GM21723 (cell line): ENCODE measurements around the gene CDH22.

ENCODE experiments used
- ATAC-seq: cut with Tn5 transposase; IDR thresholded peaks from one replicate; pipeline ENCODE4 v1.9.1; 2021; ENCODE audit warnings: mild to moderate bottlenecking, moderate library complexity; ENCODE audit not compliant: unreplicated experiment

The CDH22 gene

DNA sequence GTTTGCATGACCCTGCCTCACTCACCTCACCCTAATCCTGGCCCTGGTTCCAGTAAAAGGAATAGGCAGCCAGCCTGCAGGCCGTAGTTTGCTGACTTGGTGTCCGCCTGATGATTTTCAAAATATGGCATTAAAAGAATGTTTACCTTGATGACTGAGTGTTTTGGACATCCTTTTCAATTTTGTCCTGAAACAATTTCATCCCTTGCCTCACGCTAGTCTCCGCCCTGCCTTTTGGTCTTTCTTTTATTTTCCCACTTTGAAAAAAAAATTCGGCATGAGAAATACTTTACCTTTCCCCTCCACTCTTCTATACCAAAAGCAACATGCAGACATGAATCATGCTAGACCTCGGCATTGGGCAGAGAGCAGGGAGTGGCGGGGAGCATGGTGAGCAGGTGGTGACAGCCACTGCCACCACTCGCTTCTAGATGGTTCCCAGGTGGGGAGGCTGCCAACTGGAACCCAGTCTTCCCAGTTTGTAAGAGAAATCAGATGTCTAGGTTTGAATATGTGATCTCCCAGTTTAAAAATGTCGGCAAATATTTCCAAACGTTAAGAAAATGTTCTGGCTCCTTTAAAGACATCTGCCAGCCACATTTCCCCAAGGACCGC lies 180.8 kb downstream of the CDH22 start:
- no peak for ATAC-seq

DNA sequence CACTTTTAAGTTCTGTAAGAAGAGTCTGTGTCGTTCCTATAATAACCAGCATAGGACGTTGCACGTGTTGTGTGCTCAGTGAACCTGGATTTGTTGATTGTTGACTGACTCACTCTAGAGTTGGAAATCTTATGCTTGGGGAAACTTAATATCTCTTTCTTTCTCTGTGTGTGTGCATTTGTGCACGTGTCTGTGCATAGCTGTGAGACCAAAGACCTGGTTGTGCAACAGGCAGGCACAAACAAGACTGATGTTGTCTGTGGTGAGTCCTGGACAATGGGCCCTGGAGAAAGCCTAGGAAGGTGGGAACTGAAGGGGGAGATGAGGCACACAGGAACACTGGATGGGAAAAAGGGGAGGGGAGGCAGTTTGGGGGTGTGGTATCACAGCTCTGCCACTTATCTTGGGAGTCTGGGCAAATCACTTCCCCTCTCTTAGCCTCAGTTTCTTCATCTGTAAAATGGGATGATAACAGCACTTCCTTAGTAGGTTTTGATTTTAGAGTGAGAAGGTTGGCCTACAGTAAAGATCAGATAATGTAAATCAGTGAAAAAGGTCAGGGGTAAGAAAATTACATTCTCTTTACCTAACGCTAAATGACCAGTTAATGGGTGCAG lies 181.8 kb downstream of the CDH22 start:
- ATAC-seq: no peak
